ENCODE data around the gene SAMD4A.

SAMD4A gene

GRCh38 chr14:54776361-54777001 lies 209.6 kb downstream of the SAMD4A start:
- Histone ChIP-seq H3K27ac (peak overlapping the region; percentile 67 to 74), H3K4me3 (no peak overlapping the region)
- peak; percentile 77 for DNase-seq (ENCODE audit: low spot score)
- no peak for TF ChIP-seq CTCF (IDR thresholded peaks at IDR 0.05)

GRCh38 chr14:54777395-54777794 lies 210.5 kb downstream of the SAMD4A start:
- Histone ChIP-seq H3K27ac (peak overlapping the region; percentile 2 to 74), H3K4me3 (no peak overlapping the region)
- no peak for TF ChIP-seq CTCF (IDR thresholded peaks at IDR 0.05)
- peak; percentile 73 for DNase-seq (ENCODE audit: low spot score)

GRCh38 chr14:54778618-54779345 lies 211.9 kb downstream of the SAMD4A start:
- TF ChIP-seq CTCF (IDR thresholded peaks at IDR 0.05): no peak
- H3K27ac ChIP-seq: no peak overlapping the region
- no peak overlapping the region for H3K4me3 ChIP-seq
- DNase-seq (ENCODE audit: low spot score): peak; percentile 50

- TF ChIP-seq CTCF (IDR thresholded peaks at IDR 0.05): no peak
- peak; percentile 36 for DNase-seq (ENCODE audit: low spot score)
- Histone ChIP-seq H3K27ac (no peak overlapping the region), H3K4me3 (no peak overlapping the region)
Observed at GRCh38 chr14:54781080-54781479, 214.2 kb downstream of the SAMD4A start.

GRCh38 chr14:54781961-54782750 lies 215.2 kb downstream of the SAMD4A start:
- peak overlapping the region; percentile 61 to 88 for H3K27ac ChIP-seq
- H3K4me3 ChIP-seq: no peak overlapping the region
- DNase-seq (ENCODE audit: low spot score): peak; percentile 47
- no peak for TF ChIP-seq CTCF (IDR thresholded peaks at IDR 0.05)

GRCh38 chr14:54782751-54783659 lies 216.1 kb downstream of the SAMD4A start:
- DNase-seq (ENCODE audit: low spot score): peak; percentile 72
- no peak for TF ChIP-seq CTCF (IDR thresholded peaks at IDR 0.05)
- Histone ChIP-seq H3K27ac (peak overlapping the region; percentile 88 to 91), H3K4me3 (no peak overlapping the region)

Measured in coronary artery (tissue), 2 donors.